ENCODE measurements around the gene PRR33. TPM values are rescaled to one million over a fixed set of nuclear protein-coding genes. Genes with fewer than 3 reads are reported as not detected.

Gene PRR33
- total and polyA plus RNA-seq, 12 donors, result 0.09 to 6.5 (median 3.5) TPM

DNA sequence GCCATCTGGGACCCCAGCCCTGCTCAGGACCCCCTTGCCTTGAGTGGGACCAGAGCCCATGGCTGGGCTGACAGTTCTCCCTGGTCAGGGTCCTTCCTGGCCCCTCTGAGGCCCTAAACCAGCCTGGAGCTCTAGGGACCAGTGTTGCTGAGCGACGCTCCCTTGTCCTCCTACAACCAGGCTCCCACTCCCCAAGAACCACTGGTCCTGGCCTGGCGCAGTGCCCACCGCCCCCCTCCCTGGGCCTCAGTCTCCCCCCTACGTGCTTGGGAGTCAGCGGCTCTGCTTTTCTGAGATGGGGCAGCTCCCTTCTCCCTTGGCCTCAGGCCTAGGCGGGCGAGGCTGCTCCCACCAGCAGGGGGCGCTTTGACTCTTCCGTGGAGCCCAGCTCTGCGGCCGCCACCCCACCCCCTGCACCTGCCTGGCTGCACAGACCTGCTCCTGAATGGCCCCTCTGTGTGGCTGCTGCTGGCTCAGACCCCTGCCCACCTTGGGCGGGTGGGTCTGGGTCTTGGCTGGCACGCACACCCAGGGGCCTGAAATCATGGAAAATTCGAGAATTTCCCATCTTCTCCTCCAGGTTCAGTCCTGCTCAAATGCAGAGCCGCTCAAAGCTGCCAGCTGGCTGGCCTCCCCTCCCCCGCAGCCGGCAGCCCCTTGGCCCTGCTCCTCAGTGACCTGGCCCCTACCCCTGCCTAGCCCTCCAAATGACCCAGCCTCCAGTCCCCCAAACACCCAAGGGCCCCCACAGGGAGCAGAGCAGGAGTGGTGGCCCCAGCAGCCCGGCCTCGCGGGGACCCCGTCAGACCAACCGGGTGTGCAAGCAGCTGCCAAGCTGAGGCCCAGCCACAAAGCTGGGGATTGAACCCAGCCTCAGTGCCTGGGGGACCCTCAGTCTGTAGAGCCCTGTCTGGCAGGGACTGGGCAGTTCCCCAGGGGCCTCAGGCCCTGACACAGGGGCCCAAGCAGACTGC is 9.1 kb downstream of the PRR33 start:
- H3K9me3 ChIP-seq, result no peaks in the 10 kb centered on the region
- TF ChIP-seq, protein P1, sequence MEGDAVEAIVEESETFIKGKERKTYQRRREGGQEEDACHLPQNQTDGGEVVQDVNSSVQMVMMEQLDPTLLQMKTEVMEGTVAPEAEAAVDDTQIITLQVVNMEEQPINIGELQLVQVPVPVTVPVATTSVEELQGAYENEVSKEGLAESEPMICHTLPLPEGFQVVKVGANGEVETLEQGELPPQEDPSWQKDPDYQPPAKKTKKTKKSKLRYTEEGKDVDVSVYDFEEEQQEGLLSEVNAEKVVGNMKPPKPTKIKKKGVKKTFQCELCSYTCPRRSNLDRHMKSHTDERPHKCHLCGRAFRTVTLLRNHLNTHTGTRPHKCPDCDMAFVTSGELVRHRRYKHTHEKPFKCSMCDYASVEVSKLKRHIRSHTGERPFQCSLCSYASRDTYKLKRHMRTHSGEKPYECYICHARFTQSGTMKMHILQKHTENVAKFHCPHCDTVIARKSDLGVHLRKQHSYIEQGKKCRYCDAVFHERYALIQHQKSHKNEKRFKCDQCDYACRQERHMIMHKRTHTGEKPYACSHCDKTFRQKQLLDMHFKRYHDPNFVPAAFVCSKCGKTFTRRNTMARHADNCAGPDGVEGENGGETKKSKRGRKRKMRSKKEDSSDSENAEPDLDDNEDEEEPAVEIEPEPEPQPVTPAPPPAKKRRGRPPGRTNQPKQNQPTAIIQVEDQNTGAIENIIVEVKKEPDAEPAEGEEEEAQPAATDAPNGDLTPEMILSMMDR (IDR thresholded peaks at IDR 0.05), result peak; percentile 87 to 96 (median 94)
- H3K27me3 ChIP-seq, result no peaks in the 10 kb centered on the region
- DNase-seq, result peak; percentile 86 to 91
- H3K4me1 ChIP-seq, result peaks cover 33 to 58% (median 46%) of the 10 kb centered on the region in 9 donors
- ATAC-seq, result peak; percentile 72 to 88 (median 84)
- intact Hi-C loops (cut with DNase I), result loop anchor here in 9 of 10 donors (2.0 to 10.0 kb wide), 9 partner anchors 35 to 272 kb away; partner anchors contain the start of genes TNNT3 (in 6 of the 9) and TNNI2 (in 2 of the 9)
- H3K27ac ChIP-seq, result peak overlapping the region; percentile 88 to 100 (median 96)
- H3K36me3 ChIP-seq, result peaks cover 0 to 65% (median 0%) of the 10 kb centered on the region in 9 donors
- peak overlapping the region in 1 of 10 donors; percentile 17 for H3K4me3 ChIP-seq
- WGBS, 2 donors, result 32 to 33% methylated on average over 23 of the region's 23 CpGs

DNA sequence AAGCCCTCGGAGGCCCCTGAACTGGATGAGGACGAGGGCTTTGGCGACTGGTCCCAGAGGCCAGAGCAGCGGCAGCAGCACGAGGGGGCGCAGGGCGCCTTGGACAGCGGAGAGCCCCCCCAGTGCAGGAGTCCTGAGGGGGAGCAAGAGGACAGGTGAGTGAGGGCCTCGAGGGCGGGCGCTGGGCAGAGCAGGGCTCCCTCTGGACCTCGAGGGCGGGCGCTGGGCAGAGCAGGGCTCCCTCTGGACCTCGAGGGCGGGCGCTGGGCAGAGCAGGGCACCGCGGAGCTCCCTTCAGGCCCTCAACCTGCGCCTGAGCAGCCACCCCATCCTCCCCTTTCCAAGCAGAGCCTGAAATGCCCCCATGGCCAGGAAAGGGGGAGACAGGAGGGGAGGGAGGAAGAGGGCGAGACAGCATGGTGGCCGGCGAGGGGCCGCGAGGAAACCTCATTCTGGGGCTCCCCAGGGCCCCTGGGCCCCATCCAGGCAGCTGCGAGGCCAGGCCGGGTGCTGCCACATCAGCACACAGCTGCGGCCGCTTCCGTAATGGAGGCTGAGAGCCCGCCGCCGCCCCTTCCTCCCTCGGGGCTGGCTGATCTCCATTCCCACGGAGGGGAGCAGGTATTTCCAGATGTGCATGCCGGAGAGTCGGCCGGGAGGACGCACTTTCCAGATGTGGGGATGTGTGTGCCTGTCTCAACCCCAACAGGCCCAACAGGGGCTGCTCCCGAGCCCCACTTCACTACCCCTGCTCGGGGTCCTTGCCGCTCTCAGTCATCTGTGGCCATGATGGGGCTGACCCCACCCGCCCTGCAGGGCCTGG is 10.0 kb downstream of the PRR33 start:
- peaks cover 0 to 56% (median 0%) of the 10 kb centered on the region in 9 donors for H3K36me3 ChIP-seq
- no peaks in the 10 kb centered on the region for H3K9me3 ChIP-seq
- intact Hi-C loops (cut with DNase I), result loop anchor here in 9 of 10 donors (2.0 to 10.0 kb wide), 10 partner anchors 36 to 273 kb away; partner anchors contain the start of genes TNNT3 (in 6 of the 9) and TNNI2 (in 3 of the 9)
- peaks cover 42 to 67% (median 55%) of the 10 kb centered on the region in 9 donors for H3K4me1 ChIP-seq
- 50 to 57% methylated on average over 41 to 43 of the region's 43 CpGs for WGBS, 2 donors
- H3K27me3 ChIP-seq, result no peaks in the 10 kb centered on the region
- peak overlapping the region in 2 of 10 donors; percentile 6 to 17 for H3K4me3 ChIP-seq
- DNase-seq (peak; percentile 75 to 78), ATAC-seq (peak; percentile 23 to 78 (median 58))
- TF ChIP-seq, protein P1 (IDR thresholded peaks at IDR 0.05), result no peak
- peak overlapping the region; percentile 88 to 100 (median 96) for H3K27ac ChIP-seq

DNA sequence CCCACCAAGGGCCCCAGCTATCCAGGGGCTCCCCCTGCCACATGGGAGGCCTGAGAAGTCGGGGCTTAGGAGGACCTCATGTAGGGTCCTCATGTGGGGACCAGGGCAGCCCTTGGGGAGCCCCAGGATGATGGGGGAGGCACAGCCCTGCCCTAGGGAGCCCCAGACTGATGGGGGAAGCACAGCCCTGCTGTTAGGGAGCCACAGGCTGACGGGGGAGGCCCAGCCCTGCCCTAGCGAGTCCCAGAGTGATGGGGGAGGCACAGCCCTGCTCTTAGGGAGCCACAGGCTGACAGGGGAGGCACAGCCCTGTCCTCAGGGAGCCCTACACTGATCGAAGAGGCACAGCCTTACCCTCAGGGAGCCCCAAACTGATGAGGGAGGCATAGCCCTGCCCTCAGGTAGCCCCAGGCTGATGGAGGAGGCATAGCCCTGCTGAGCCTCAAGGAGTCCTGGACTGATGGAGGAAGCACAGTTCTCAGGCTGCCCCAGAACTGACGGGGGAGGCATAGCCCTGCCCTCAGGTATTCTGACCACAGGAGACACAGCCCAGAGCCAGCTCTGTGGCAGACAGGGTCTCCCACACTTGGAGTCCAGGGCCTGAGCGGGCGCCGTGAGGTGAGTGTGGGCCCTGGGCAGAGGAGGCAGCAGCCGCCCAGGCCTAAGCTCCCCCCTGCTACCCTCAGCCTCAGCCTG is 10.8 kb downstream of the PRR33 start:
- Histone ChIP-seq H3K4me3 (peak overlapping the region in 1 of 10 donors; percentile 6), H3K27me3 (no peaks in the 10 kb centered on the region), H3K27ac (peak overlapping the region; percentile 88 to 100 (median 96)), H3K9me3 (no peaks in the 10 kb centered on the region), H3K4me1 (peaks cover 44 to 75% (median 63%) of the 10 kb centered on the region in 9 donors), H3K36me3 (peaks cover 0 to 48% (median 0%) of the 10 kb centered on the region in 9 donors)
- DNase-seq, result no peak
- intact Hi-C loops (cut with DNase I), result loop anchor here in 8 of 10 donors (2.0 to 10.0 kb wide), 8 partner anchors 36 to 274 kb away; partner anchors contain the start of genes TNNT3 (in 5 of the 8) and TNNI2 (in 3 of the 8)
- TF ChIP-seq, protein P1 (IDR thresholded peaks at IDR 0.05), result no peak
- WGBS, 2 donors, result 67 to 77% methylated on average over 9 of the region's 9 CpGs
- peak in 4 of 8 donors; percentile 0 to 12 (median 1) for ATAC-seq

Data from heart right ventricle (tissue), 16 donors.